Lung microvascular endothelial cell (primary cell): Measurements from ENCODE around the gene C6orf62. TPM values are rescaled to one million over a fixed set of nuclear protein-coding genes. Genes with fewer than 3 reads are reported as not detected.
A peak's percentile ranks its signal among the peaks of the same experiment; 100 is the strongest.
"Not testable (repeated sequence)": the region's sequence is repeated elsewhere in the genome, so short reads cannot be mapped to it uniquely, and the experiment has no call there.

Source experiments
- DNase-seq, 2 donors: peaks; one replicate each; pipeline versions ENCODE4 v3.0.0 to v3.0.0-alpha.2; 2010; ENCODE audit warnings: low read depth in 2 of 2
- total RNA-seq: library from RNA; depleted of rRNA; stranded (reverse); fragments of >200 nt; gene quantifications from 2 replicates; pipeline ENCODE4 v1.2.1, GENCODE V29; 2014

The C6orf62 gene
- total RNA-seq, 1 donor from 2014 or later: 68.1 TPM

- DNase-seq: not testable (repeated sequence)
Observed at GRCh38 chr6:24668066-24668996, 50.6 kb downstream of the C6orf62 start.

DNA sequence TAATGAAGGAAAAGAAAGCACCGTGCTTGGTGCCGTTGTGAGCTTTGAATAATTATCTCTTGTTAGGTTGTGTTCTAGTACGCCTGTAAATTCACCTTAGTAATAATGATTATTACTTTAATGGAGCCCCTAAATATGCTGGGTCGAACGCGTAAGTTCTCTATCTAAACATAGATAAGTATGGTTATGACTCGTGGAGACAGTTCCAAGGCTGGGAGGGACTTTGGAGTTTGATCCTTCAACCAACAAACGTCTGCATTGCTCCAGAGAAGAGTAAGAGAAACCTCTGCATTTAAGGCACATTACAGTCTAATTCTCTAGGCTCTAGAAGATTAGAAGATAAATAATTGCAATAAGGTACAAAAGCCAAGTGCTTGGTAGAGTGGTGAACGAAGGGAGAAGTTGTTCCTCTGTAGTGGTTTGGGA is 51.6 kb downstream of the C6orf62 start:
- DNase-seq: peak in 1 of 2 donors; percentile 12

DNA sequence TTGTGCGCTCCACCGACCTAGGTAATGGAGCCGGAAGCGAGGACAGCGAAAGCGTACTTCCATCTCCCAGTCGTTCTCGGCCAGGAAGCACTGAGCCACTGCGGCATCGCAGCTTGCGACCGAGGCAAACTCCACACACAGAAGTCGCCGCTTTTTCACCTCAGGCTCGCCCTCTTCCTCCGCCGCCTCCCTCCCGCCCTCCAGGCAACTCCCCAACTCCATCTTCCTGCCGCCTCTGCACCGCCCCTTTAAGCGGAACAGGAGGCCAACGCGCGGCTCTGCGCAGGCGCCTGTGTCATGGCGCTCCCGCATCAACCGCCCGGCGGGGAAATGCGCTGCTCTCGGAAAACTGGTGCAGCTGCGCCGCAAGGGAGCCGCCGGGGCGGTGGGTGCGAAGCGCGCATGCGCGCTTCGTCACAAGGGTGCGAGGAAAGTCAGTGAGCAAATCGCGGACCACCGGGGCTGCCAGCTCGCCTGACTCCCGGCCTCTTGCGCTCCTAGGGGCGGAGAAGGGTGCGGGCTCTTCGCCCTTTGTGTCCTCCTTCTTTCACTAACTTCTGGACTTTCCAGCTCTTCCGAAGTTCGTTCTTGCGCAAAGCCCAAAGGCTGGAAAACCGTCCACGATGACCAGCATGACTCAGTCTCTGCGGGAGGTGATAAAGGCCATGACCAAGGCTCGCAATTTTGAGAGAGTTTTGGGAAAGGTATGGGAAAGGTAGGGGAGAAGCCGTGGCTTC is 52.1 kb downstream of the C6orf62 start, which contains the start of the genes ACOT13 and TDP2:
Gene ACOT13, plus strand, starts transcription at position 437 of the 737 bp plus-strand sequence. Its CDS starts 187 bp downstream, at position 624.
Gene TDP2, minus strand, starts transcription at position 259 of the 737 bp plus-strand sequence. Its CDS starts 37 bp downstream, at position 222.
- peak; percentile 96 to 97 for DNase-seq

- peak; percentile 39 to 53 for DNase-seq
Observed at GRCh38 chr6:24666097-24666640, 52.8 kb downstream of the C6orf62 start.

DNA sequence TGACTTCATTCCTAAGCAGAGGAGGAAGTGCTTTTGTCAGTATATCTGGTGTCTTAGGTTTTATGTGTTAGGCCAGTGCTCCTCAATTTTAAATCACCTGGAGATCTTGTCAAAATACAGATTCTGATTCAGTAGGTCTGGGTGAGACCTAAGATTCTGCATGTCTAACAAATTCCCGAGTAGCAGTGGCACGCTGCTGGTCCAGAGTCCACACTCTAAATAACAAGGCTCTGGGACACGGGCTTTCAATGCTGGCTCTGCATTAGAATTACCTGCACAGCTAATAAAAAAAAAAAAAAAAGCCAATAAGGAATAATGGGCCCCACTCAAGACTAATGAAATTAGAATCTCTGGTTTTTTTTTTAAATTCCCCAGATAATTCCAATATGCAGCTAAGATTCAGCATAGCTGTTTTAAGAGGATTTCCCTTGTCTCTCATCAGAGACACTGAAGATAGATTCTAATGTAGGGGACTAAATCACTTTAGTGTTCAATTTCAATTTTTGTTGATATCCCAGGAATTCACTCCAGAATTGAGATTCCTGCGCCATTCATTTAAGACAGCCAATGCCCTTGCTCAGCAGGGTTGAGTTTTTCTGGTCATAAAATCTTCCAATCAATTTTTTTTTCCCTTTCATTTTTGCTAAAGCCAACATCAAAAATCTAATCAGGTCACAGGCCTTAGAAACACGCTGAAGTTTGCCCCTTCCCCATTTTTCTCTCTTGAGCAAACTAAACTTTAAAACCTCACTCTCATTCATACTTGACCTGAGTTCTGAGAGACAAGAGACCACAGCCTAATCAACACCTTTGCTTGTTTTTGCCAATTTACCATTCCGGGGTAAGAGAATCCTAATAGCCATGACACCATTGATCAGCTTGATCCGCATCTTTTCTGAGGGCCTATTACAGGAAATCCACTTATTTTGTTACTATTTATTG is 54.6 kb downstream of the C6orf62 start:
- DNase-seq: no peak

DNA sequence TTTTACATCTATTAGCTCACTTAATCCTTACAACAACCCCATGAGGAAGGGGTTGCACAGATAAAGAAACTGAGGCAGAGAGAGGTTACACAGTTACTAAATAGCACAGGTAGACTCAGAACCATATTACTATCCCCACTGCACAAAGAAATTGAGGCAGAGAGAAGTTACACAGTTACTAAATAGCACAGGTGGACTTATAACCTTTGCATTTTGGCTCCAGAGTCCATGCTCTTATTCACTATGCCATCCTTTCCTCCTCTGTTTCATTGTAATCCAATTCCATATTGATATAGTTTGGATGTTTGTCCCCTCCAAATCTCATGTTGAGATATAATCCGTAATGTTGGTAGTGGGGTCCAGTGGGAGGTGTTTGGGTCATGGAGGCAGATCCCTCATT is 55.8 kb downstream of the C6orf62 start:
- no peak for DNase-seq

DNA sequence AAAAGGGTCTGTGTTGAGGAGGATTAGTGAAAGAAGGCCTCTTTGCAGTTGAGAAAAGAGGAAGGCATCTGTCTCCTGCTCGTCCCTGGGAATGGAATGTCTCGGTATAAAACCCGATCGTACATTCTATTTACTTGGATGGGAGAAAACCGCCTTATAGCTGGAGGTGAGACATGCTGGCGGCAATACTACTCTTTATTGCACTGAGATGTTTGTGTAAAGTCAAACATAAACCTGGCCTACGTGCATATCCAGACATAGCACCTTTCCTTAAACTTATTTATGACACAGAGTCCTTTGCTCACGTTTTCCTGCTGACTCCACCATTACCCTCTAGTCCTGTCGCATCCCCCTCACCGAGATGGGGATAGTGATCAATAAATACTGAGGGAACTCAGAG is 56.7 kb downstream of the C6orf62 start:
- no peak for DNase-seq

- DNase-seq: not testable (repeated sequence)
Observed at GRCh38 chr6:24661759-24662158, 57.2 kb downstream of the C6orf62 start.

DNA sequence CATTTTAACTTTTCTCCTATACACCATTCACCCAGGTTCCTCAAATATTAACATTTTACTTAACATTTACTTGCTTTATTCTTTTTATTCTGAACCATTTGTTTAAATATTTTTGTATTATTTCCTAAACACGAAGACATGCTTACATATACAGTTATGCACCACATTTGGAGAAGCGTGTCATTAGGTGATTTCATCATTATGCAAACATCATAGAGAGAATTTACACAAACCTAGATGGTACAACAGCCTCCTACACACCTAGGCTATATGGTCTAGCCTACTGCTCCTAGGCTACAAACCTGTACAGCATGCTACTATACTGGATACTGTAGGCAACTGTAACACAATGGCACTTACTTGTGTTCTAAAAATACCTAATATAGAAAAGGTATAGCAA is 58.8 kb downstream of the C6orf62 start:
- no peak for DNase-seq

GRCh38 chr6:24659561-24659960 is 59.4 kb downstream of the C6orf62 start:
- DNase-seq: no peak

DNA sequence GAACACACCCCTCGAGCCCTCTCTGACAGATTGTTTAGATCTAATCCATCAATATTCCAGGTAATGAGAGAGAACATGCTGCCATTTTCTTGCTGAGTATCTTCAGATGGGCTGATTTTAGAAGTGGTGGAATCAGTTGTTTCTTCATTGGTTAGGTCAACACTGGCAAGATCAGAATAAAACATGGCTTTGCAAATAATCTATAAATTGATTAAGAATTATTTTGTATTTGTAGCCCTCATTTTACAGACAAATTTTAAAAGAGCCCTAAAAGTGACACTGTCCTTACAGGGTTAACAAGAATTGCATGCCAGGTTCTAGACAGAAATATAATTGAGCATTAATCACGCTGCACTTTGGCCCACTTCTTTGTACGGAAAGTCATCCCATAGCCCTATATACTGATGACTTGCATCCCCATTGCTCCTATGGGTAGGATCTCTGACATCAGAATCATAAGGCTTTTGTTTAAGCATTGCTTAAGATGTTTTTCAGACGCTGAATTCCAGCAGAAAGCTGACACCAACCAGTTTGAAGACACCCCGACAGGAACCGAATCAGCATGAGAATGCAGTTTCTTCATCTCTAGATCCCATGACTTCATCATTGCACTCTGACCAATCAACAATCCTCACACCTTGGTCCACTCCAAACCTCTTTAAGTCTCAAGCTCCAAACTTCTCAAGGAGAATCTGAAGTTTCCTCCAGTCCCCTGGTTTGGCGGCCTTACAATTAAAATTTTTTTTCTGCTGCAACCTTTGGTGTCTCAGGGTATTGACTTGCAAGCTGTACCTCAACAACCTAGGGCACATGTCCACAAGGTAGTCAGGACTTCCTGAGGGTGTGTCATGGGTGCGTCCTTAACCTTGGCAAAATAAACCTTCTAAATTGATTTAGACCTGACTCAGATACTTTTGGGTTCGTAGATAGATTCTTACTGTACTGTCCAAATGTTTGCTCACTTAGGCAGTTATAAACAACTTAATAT is 60.1 kb downstream of the C6orf62 start:
- peak in 1 of 2 donors; percentile 31 for DNase-seq

DNA sequence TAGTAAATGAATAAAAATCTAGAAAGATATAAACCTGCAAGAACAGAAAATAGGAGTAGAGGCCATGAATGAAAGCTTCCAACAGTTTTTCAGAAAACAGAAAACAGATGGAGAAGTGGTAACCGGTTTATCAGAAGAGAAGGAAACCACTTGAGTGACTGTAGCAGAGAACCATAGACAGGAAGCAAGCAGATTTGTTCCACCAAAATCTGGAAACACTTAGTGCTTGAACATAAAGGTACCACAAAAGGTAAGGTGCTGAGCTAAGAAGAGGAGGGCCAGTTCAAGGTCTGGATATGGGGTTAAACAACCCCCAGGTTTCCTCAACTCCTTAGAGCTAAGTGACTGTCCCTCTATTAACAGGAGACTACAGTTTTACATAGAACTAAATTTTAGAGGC is 63.7 kb downstream of the C6orf62 start:
- DNase-seq: no peak

Other genes with a start within 250 kb of the C6orf62 start
- under 0.01 and 0.20 TPM in 2 replicates for gene GPLD1, start 229.6 kb downstream of the C6orf62 start, total RNA-seq
- gene ALDH5A1, start 224.2 kb downstream of the C6orf62 start, total RNA-seq: 0.44 and 1.4 TPM in 2 replicates
- under 0.01 TPM in 1 of 2 replicates, not detected in the other for gene KIAA0319, start 73.0 kb downstream of the C6orf62 start, total RNA-seq
- gene TDP2, start 52.3 kb downstream of the C6orf62 start, total RNA-seq: 17.9 and 19.0 TPM in 2 replicates
- 3.2 and 3.9 TPM in 2 replicates for gene ACOT13, start 52.1 kb downstream of the C6orf62 start, total RNA-seq
- 7.9 and 13.9 TPM in 2 replicates for gene GMNN, start 55.8 kb upstream of the C6orf62 start, total RNA-seq
- gene ARMH2, start 79.8 kb upstream of the C6orf62 start, total RNA-seq: not detected in 2 replicates
- gene RIPOR2, start 216.8 kb upstream of the C6orf62 start, total RNA-seq: under 0.01 TPM in 2 replicates